MM.1S (cell line): ENCODE data around the gene UHRF1.

Source experiments
- DNase-seq: peaks from one replicate; pipeline ENCODE4 v3.0.0-alpha.2; 2015
- H2AFZ ChIP-seq: fragments of 300-600 bp; sonication (generic); 2 replicates; pipeline ENCODE4 v1.6.0; 2016; ENCODE audit warnings: antibody characterized with exemption, low read length
- H3F3A ChIP-seq: fragments of 300-600 bp; sonication (generic); 2 replicates; pipeline ENCODE4 v1.6.1; 2016; ENCODE audit warnings: mild to moderate bottlenecking, antibody characterized with exemption, low read length, moderate library complexity, mixed read lengths; ENCODE audit not compliant: insufficient read depth
- H3K27ac ChIP-seq: fragments of 300-600 bp; sonication (generic); 2 replicates; pipeline ENCODE4 v1.5.1; 2016; ENCODE audit warnings: mild to moderate bottlenecking, low read length
- H3K27me3 ChIP-seq: fragments of 300-600 bp; sonication (generic); replicated peaks from 2 replicates; pipeline ENCODE4 v1.6.0; 2016; ENCODE audit warnings: low read length; ENCODE audit not compliant: insufficient read depth
- H3K36me3 ChIP-seq: fragments of 300-600 bp; sonication (generic); replicated peaks from 2 replicates; pipeline ENCODE4 v1.6.1; 2016; ENCODE audit warnings: mild to moderate bottlenecking, low read length, mixed read lengths; ENCODE audit not compliant: insufficient read depth
- H3K4me1 ChIP-seq: fragments of 300-600 bp; sonication (generic); 2 replicates; pipeline ENCODE4 v1.6.1; 2016; ENCODE audit warnings: low read length, mixed read lengths
- H3K4me2 ChIP-seq: fragments of 300-600 bp; sonication (generic); 2 replicates; pipeline ENCODE4 v1.6.0; 2016; ENCODE audit warnings: low read depth, low read length
- H3K4me3 ChIP-seq: fragments of 300-600 bp; sonication (generic); 2 replicates; pipeline ENCODE4 v1.5.1; 2016; ENCODE audit warnings: low read length, mixed read lengths
- H3K79me2 ChIP-seq: fragments of 300-600 bp; sonication (generic); 2 replicates; pipeline ENCODE4 v1.6.1; 2016; ENCODE audit warnings: mixed run types, low read length, mixed read lengths
- H3K9ac ChIP-seq: fragments of 300-600 bp; sonication (generic); 2 replicates; pipeline ENCODE4 v1.6.1; 2016; ENCODE audit warnings: low read length, mixed read lengths
- H3K9me2 ChIP-seq: fragments of 300-600 bp; sonication (generic); replicated peaks from 2 replicates; pipeline ENCODE4 v1.6.1; 2016; ENCODE audit warnings: mild to moderate bottlenecking, low read length, mixed read lengths; ENCODE audit not compliant: insufficient read depth
- H3K9me3 ChIP-seq: fragments of 300-600 bp; sonication (generic); replicated peaks from 2 replicates; pipeline ENCODE4 v1.6.1; 2016; ENCODE audit warnings: mild to moderate bottlenecking, low read length, mixed read lengths; ENCODE audit not compliant: insufficient read depth
- H4K20me1 ChIP-seq: fragments of 300-600 bp; sonication (generic); 2 replicates; pipeline ENCODE4 v1.6.1; 2016; ENCODE audit warnings: mild to moderate bottlenecking, low read length, moderate library complexity, mixed read lengths; ENCODE audit not compliant: insufficient read depth
- EZH2 ChIP-seq: fragments of 300-600 bp; sonication (generic); optimal IDR thresholded peaks from 2 replicates; pipeline ENCODE3; 2017; ENCODE audit warnings: low read depth, mild to moderate bottlenecking, antibody characterized with exemption, low read length, mixed read lengths
- EZH2phosphoT487 ChIP-seq: fragments of 300-600 bp; sonication (generic); IDR thresholded peaks from 2 replicates; pipeline ENCODE4 v1.6.1; 2018; ENCODE audit warnings: antibody characterized with exemption, low read length
- TF ChIP-seq, protein P1 (sequence below): fragments of 300-600 bp; sonication (generic); IDR thresholded peaks from 2 replicates; pipeline ENCODE4 v1.5.1; 2016; ENCODE audit warnings: antibody characterized with exemption, low read length, mixed read lengths

Gene UHRF1

DNA sequence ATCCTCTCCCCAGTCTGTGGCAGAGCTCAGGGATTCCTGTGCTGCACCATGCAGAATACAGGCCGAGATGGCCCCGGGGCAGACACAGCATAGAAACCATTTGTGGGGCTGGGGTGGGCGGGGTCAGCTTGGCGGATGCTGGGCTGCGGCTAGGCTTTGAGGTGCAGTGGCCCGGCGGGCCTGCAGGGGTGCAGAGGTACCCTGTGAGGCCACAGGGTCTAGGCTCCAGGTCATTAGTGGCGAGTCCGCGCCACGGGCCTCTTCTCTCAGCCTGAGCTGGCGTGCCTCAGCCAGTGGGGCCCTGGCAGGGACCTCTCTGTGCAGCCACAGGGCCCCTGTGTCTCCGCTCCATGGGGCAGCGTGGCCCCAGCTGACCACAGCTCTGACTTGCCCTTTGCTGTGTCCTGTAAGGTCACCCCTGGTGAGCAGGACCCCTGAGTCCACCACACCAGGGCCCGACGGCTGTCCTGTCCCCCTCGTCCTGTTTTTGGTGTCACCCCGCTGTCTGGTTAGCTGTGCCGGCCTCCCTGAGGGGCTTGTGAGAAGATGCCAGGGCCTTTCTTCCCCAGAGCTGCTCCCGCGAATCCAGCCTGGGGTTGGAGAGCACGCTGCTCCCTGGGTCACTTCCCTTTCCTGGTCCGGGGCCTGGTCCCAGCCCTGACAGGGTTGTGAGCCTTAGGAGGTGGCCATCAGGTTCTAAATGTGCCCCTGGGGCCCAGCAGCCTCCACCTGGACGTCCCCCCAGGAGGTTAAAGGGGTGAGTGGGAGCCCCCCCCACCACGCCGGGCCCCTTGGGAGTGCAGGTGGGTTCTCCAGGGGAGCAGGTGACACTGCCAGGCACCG is 71.8 kb downstream of the UHRF1 start:
- DNase-seq = no peak
- TF ChIP-seq EZH2phosphoT487 (no peak), EZH2 (no peak)
- TF ChIP-seq, protein P1, sequence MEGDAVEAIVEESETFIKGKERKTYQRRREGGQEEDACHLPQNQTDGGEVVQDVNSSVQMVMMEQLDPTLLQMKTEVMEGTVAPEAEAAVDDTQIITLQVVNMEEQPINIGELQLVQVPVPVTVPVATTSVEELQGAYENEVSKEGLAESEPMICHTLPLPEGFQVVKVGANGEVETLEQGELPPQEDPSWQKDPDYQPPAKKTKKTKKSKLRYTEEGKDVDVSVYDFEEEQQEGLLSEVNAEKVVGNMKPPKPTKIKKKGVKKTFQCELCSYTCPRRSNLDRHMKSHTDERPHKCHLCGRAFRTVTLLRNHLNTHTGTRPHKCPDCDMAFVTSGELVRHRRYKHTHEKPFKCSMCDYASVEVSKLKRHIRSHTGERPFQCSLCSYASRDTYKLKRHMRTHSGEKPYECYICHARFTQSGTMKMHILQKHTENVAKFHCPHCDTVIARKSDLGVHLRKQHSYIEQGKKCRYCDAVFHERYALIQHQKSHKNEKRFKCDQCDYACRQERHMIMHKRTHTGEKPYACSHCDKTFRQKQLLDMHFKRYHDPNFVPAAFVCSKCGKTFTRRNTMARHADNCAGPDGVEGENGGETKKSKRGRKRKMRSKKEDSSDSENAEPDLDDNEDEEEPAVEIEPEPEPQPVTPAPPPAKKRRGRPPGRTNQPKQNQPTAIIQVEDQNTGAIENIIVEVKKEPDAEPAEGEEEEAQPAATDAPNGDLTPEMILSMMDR = no peak
- Histone ChIP-seq H3K9ac (no peak overlapping the region), H3K9me2 (no peaks in the 10 kb centered on the region), H4K20me1 (peaks cover 10% of the 10 kb centered on the region; the same call in 1 of the 2 replicates), H3K36me3 (peaks cover 10% of the 10 kb centered on the region; the same call in 1 of the 2 replicates), H3K4me3 (no peak overlapping the region), H3F3A (no peaks in the 10 kb centered on the region), H2AFZ (no peak overlapping the region), H3K4me2 (no peak overlapping the region), H3K9me3 (no peaks in the 10 kb centered on the region), H3K79me2 (peaks cover 92% of the 10 kb centered on the region), H3K27me3 (no peaks in the 10 kb centered on the region), H3K4me1 (no peaks in the 10 kb centered on the region), H3K27ac (no peak overlapping the region)

DNA sequence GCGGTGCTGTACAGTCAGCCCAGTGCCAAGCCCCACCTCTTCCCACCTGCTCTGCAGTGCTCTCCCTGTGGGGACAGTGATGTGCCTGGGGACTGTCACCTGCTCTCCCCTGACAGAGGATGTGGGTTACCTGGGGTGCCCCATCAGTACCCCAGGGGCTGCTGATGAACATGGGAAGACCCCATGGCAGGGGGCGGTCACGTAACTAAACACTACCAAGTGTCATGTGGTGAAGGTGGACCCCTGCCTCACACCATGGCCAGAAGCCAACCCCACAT is 72.3 kb downstream of the UHRF1 start:
- H3K9me2 ChIP-seq = no peaks in the 10 kb centered on the region
- no peak for DNase-seq
- H3K36me3 ChIP-seq = peaks cover 5% of the 10 kb centered on the region; the same call in 1 of the 2 replicates
- no peak overlapping the region for H3K4me3 ChIP-seq
- H3K4me2 ChIP-seq = no peak overlapping the region
- H3K9me3 ChIP-seq = no peaks in the 10 kb centered on the region
- no peak for TF ChIP-seq EZH2phosphoT487
- TF ChIP-seq, protein P1 = no peak
- no peak for TF ChIP-seq EZH2
- H2AFZ ChIP-seq = no peak overlapping the region
- peaks cover 92% of the 10 kb centered on the region for H3K79me2 ChIP-seq
- no peak overlapping the region for H3K27ac ChIP-seq
- no peaks in the 10 kb centered on the region for H3K4me1 ChIP-seq
- H3F3A ChIP-seq = no peaks in the 10 kb centered on the region
- H4K20me1 ChIP-seq = peaks cover 10% of the 10 kb centered on the region; the same call in 1 of the 2 replicates
- no peaks in the 10 kb centered on the region for H3K27me3 ChIP-seq
- no peak overlapping the region for H3K9ac ChIP-seq

DNA sequence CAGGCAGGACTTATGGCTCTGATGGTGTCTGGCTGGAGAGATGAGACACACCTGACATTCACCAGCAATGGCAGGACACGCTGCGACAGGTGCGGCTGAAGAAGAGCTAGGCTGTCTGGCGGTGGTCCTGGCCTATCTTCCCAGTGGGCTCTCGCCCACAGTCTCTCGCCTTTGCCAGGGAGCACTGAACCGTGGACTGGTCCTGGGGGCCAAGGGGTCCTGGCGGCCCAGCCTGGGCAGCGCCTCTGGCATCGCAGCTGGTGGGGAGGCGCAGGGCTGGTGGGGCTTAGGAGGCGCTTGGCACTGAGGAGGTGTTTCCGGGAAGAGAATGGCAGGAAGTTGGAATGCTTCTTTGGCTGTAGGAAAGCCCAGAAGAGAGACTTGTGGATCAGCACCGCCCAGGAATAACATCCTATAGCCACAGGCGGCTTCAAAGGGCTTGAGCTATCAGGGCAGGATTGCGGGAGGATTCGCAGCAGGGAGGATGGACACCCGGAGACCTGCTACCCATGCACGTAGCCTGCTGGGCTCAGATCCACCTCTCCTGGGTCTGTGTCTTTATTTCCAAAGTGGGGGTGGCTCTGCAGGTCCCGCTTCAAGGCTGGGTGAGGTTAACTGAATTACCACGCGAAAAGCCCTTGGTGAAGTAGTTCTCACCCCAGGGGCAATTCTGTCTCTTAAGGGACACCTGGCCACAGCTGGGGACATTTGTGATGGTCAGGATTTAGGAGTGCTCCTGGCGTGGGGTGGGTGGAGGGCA is 74.2 kb downstream of the UHRF1 start:
- DNase-seq = no peak
- Histone ChIP-seq H3K27ac (no peak overlapping the region), H3K36me3 (no peaks in the 10 kb centered on the region), H3K4me3 (no peak overlapping the region), H2AFZ (no peak overlapping the region), H4K20me1 (peaks cover 6% of the 10 kb centered on the region), H3K79me2 (peaks cover 90% of the 10 kb centered on the region), H3K27me3 (no peaks in the 10 kb centered on the region), H3K9ac (no peak overlapping the region), H3K4me2 (no peak overlapping the region), H3K4me1 (no peaks in the 10 kb centered on the region), H3K9me3 (no peaks in the 10 kb centered on the region), H3K9me2 (no peaks in the 10 kb centered on the region), H3F3A (no peaks in the 10 kb centered on the region)
- no peak for TF ChIP-seq EZH2
- TF ChIP-seq, protein P1 = no peak
- TF ChIP-seq EZH2phosphoT487 = no peak
